IPS-18c (cell line): ENCODE data around the gene RNF114.
A peak's percentile ranks its signal among the peaks of the same experiment; 100 is the strongest.

Experiments used
- H3K4me3 ChIP-seq: 2 replicates; pipeline ENCODE4 v1.7.0; 2013; ENCODE audit warnings: low read depth, mild to moderate bottlenecking, low read length, moderate library complexity; ENCODE audit not compliant: insufficient read depth
- H3K9me3 ChIP-seq: one replicate; pipeline ENCODE4 v1.6.1; 2013; ENCODE audit warnings: mild to moderate bottlenecking, low read length, moderate library complexity; ENCODE audit not compliant: control insufficient read depth, insufficient read depth

RNF114 gene

GRCh38 chr20:49896204-49896603, 40.0 kb upstream of the RNF114 start:
- H3K4me3 ChIP-seq, result no peak overlapping the region
- H3K9me3 ChIP-seq, result no peaks in the 10 kb centered on the region

GRCh38 chr20:49899541-49900383, 36.4 kb upstream of the RNF114 start:
- Histone ChIP-seq H3K4me3 (no peak overlapping the region), H3K9me3 (no peaks in the 10 kb centered on the region)

DNA sequence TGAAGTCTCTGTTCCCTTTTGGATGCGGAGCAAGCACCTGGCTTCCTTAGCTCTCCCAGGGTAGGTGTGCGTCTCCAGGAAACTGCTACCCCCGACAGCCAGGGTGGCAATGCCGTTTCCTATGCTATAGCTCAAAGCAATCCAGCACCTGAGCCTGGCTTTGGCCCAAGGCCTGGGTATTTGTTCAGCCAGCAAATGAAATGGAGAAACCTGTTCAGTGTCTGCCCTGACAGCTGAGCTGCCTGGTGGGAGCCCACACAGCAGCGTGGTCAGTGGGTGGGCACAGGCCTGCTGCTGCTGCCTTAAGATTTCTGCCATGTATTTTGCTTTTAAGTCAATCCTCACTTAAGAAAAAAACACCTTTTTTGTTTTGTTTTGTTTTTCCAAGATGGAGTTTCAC, 34.6 kb upstream of the RNF114 start:
- Histone ChIP-seq H3K9me3 (no peaks in the 10 kb centered on the region), H3K4me3 (no peak overlapping the region)

DNA sequence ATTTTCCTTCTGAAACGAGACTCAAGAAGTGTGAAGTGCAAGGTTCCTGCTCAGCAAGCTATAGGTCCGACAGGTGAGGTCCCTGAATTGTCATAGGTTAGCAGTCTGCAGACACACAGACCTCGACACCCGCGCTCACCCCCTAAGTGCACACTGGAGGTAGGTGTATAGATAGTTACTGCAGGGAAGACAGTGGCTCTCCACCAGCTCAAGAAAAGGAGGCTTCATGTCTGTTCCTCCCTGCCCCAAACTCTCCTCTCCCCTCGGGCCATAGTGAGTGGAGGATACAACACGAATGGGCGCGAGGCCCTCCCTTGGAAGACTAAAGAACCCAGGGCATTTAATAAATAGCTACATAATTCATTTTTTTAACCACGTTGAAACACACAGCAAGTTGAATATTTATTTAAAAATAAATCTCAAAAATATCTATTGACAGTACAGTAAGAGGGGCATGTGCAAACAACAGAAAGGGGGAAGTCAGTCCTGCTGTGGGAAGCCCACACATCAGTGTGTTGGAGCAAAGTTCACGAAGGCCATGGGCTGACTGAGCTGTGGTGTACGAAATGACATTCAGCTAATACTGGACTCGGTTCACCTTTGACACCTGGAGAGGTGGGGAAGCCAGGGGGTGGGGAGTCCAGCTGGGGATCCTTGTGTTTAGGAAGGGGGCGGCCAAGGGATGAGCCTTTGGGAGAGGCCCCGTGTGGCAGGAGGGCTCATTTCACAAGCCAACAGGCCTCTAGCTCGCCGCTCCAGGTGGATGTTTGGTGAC, 31.6 kb upstream of the RNF114 start:
- H3K9me3 ChIP-seq, result no peaks in the 10 kb centered on the region
- no peak overlapping the region for H3K4me3 ChIP-seq

DNA sequence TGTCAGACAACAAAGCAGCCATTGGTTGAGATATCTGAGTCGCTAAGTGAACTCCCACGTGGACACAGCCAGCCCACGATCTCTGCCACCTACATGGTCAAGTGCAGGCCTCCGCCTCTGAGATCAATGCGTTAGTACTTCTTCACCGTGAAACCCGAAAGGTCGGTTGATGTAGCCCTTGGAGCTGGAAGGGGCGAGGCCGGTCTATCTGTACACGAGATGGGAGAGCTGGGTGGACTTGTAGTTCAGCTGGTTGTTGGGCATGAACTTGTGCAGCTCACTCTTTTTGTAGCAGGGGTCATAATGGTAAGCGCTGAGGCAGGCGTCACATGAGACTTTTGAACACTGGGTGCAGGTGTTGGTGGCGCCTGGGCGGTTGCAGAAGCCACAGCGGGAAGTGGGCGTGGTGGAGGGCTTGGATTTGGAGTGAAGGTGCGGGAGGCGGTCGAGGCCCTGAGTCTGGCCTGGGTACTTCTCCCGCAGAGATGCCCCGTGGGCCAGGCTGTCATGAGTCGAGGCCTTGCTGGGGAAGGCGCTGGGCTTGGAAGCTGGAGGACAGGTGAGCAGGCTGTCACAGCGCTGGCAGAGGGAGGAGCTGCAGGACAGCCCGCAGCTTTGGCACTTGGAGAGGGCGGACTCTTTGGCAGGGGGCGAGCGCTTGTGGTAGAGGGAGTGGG, 30.6 kb upstream of the RNF114 start:
- H3K9me3 ChIP-seq, result no peaks in the 10 kb centered on the region
- H3K4me3 ChIP-seq, result no peak overlapping the region

GRCh38 chr20:49906101-49906604, 30.0 kb upstream of the RNF114 start:
- Histone ChIP-seq H3K4me3 (no peak overlapping the region), H3K9me3 (no peaks in the 10 kb centered on the region)

GRCh38 chr20:49906615-49907154, 29.5 kb upstream of the RNF114 start:
- H3K4me3 ChIP-seq, result no peak overlapping the region
- H3K9me3 ChIP-seq, result no peaks in the 10 kb centered on the region

GRCh38 chr20:49907405-49908257, 28.6 kb upstream of the RNF114 start:
- no peaks in the 10 kb centered on the region for H3K9me3 ChIP-seq
- no peak overlapping the region for H3K4me3 ChIP-seq

DNA sequence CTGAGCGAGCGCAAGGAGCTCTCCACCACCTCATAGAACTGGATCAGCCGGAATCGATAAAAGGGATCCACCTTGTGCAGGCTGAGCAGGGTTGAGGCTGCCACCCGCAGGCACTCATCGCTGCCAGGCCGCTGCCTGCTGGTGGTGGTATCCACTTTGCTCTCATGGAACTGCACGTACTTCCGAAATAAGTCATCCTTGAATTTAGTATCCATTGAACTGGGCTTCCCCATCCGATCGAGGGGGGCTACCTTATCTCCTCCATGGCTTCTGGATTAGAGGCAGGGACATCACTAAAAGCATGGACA, 28.0 kb upstream of the RNF114 start:
- no peak overlapping the region for H3K4me3 ChIP-seq
- no peaks in the 10 kb centered on the region for H3K9me3 ChIP-seq

DNA sequence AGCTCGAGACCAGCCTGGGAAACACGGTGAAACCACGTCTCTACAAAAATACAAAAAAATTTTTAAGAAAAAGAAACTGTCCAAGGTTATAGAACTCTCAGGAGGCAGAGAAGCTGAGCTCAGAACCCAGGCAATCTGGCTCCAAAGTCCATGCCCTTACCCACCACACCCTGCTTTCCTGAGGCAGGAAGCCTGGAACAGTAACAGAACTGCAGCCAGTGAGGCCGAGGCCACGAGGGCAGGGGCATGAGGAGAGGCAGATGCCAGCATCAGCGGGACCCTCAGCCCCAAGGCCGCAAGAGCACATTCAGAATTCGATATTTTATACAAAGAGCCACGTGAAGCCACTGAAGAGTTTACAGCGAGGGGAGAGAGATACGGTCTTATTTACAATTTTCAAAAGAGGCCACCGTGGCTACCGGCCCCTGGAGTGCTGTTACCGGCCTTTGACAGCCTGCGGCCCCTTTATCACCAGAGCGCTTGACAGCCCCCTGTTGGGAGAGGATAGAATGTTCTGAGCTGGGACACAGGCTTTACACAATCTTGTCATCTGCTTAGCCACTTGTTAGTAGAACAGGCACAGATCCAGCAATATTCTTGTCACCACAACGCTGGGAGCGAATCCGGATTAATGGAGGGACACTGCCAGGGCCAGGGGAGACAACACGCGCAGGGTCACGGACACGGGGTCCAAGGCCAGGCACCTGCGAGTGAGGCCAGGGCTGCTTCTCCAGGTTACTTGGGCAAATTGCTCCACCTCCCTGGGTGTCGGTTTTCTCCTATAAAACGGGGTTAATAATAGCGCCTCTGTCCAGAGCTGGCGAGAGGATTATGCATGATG, 26.5 kb upstream of the RNF114 start:
- H3K4me3 ChIP-seq, result no peak overlapping the region

GRCh38 chr20:49910340-49910706, 25.9 kb upstream of the RNF114 start:
- no peak overlapping the region for H3K4me3 ChIP-seq
- no peaks in the 10 kb centered on the region for H3K9me3 ChIP-seq

More for the DNA sequence above, 26.5 kb upstream of the RNF114 start:
- H3K9me3 ChIP-seq, result no peaks in the 10 kb centered on the region

DNA sequence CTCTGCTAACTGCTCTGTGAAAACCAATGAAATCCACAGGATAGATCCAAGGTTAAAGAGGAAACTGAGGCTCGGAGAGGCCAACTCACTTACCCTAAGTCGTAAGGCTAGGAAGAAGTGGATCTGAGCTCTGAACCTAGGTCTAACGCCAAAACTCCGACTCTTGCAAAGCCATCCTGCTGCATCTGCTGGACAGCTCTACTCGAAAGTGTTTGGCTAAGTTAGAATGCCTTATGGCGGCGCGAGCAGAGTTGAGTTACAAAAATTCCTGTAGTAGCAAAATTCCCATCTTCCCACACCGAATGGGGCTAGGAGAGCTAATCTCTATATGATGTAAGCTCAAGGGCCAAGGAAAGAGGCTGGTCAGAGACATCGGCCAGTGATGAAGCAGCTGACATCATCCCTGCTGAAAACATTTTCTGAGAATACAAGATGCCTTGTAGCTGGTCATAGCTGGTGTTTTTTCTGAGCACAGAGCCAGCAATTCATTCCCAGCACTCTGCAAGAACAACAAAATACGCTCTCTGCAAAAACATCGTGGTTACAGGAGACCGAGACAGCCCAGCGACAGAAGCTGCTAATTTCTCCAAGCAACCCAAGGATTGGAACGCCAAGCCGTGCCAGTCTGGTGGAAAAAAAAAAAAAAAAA, 22.7 kb upstream of the RNF114 start:
- Histone ChIP-seq H3K4me3 (no peak overlapping the region), H3K9me3 (no peaks in the 10 kb centered on the region)

- Histone ChIP-seq H3K9me3 (no peaks in the 10 kb centered on the region), H3K4me3 (peak overlapping the region; percentile 97)
These were observed 21.7 kb upstream of the RNF114 start for GRCh38 chr20:49914310-49915117.

DNA sequence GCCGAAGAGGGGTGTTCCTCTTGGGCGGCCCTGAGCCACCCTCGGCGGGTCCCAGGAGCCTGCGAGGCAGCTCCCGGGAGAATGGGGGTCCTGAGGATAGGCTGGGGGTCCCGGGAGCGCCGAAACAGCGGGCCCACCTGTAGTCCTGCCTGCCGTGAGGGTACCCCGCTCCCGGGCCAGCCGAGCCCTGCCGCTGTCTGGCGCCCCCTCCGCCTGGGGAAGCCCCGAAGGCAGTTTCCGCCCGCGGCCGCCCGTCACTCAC, 21.1 kb upstream of the RNF114 start:
- Histone ChIP-seq H3K9me3 (no peaks in the 10 kb centered on the region), H3K4me3 (peak overlapping the region; percentile 97)
